LNCAP (cell line): ENCODE data around the gene DDX10.
A peak's percentile ranks its signal among the peaks of the same experiment; 100 is the strongest.

Source experiments
- TF ChIP-seq, protein P1 (sequence below): fragments of 450-650 bp; IDR thresholded peaks from 2 replicates; pipeline ENCODE4 v1.5.1; 2017; ENCODE audit warnings: mild to moderate bottlenecking

The DDX10 gene

DNA sequence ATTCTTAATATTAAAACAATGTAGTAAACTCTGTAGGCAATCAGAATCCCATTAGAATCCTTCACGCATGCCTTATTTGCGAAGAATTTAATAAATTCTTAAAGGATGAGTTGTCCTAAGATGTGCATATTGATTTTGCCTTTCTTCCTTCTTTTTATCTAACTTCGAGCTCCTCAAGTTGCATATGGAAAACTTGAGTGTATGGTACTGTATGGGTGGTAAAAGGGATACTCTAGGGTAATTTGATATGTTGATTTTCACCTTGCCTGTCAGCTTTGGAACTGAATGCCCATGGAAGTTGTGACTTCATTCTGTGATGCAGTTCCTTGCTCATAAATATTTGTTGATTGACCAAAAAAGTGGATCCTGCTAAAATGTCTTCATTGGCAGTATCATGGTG is 193.8 kb downstream of the DDX10 start:
- TF ChIP-seq, protein P1, sequence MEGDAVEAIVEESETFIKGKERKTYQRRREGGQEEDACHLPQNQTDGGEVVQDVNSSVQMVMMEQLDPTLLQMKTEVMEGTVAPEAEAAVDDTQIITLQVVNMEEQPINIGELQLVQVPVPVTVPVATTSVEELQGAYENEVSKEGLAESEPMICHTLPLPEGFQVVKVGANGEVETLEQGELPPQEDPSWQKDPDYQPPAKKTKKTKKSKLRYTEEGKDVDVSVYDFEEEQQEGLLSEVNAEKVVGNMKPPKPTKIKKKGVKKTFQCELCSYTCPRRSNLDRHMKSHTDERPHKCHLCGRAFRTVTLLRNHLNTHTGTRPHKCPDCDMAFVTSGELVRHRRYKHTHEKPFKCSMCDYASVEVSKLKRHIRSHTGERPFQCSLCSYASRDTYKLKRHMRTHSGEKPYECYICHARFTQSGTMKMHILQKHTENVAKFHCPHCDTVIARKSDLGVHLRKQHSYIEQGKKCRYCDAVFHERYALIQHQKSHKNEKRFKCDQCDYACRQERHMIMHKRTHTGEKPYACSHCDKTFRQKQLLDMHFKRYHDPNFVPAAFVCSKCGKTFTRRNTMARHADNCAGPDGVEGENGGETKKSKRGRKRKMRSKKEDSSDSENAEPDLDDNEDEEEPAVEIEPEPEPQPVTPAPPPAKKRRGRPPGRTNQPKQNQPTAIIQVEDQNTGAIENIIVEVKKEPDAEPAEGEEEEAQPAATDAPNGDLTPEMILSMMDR, result no peak

DNA sequence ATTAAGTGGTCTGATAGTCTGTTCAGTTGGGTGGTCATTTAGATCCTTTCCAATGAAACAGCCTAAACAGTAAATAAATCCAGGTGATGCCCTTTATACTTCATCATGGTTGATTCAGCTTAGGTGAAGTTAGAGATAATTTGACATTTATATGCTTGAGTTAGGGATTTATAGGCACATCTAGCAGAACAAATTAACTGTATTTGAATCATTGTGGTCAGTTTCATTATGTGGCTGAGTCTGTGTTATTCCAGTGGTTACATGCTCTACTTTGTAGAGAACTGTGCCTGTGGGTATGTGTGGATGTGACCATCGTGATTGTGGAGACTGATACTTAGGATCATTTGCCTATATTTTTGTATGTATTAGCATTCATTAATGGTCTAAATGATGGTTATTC is 194.6 kb downstream of the DDX10 start:
- TF ChIP-seq, protein P1, result no peak

DNA sequence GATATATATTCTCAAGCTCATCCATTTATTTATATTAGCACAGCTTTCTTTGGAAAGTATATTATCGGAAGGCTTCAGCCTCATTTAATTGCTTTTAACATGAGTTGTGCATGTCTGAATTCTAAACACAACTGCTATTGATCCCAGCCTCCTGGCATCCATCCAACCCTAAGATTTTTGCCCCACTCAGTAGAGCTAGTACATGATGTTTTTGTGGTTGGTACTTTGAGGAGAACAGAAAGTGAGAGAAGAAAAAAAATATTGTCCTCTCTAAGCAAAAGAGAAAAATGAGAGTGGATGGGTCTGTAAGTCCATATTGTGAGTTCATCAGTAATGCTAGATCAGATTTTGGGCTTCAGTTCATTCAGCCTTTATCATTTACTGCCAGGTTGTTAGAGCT is 198.7 kb downstream of the DDX10 start:
- TF ChIP-seq, protein P1, result no peak

DNA sequence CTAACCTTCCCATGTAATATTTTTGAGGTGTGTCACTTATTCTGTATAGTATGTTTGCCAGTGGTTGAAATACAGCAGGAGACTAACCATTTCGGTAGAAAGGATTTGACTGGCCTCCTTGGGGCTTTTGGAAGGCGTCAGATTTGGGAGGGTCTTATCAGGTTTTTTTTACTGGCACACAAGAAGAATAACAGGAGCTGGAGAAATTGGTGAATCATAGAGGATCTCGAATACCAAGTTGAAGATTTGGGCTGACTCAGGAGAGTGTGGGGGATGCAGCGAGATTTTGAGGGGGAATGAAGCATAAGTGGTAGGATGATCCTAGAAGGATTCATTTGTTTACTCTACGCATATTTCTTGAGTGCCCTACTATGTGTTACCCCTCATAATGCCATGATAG is 200.5 kb downstream of the DDX10 start:
- TF ChIP-seq, protein P1, result no peak

DNA sequence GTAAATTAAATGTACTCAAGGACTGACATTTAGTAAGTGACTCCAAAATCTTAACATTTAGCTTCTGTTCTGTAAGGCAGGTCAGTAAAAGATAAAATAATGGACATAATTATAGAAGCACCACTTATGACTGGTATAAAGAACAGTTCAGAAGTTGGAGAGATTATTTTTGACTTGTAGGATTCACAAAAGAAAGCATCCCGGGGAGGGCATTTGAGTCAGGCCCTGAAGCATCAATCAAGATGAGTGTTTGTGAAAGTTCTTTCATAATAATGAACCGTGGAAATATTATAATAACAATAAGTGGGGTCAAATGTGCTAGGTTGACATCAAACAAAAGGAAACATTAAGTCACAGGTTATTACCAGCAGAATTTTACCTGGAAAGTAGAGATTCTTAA is 201.9 kb downstream of the DDX10 start:
- TF ChIP-seq, protein P1, result no peak

DNA sequence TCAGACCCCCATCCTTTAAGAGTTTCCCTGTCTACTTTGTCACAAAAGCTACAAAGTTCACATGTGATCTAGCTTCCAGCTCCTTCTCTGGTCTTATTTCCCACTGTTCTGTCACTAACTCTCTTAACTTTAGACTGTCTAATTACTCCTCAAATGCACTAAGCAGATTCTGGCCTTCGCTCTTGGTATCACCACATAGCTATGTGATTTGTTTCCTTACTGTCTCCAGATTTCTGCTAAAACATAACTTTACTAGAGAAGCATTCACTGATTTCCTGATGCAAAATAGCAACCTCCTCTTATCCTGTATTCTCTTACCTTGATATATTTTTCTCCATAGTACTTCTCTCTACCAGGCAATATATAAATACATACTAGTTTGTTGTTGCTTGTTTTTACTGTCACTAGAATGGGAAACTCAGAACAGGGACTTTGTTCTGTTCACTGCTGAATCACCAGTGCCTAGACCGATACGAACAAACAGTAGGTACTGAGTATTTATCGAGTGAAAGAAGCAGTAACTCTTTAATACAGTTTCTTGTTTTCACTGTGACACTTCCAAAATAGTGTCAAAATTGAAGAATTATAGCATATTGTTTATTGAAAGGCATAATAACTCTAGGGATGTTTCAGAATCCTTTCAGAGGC is 205.6 kb downstream of the DDX10 start:
- TF ChIP-seq, protein P1, result no peak

DNA sequence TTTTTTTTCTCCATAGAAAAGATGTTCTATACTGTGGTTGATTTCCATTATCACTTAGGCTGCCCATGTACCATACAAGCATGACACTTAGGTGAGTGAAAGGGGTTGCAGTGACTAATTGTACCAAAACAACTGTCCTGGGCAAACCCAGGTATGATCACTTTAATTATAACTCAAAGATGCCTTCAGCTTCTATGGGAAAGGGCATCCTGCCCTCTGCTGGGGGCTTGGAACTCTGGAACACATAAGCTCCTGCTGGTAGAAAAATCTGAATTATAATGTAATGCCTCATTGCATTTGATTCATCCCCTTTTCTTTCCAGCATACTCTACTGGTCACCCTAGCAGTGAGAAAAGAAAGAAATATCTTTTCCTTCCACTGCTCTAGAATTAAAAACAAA is 206.3 kb downstream of the DDX10 start:
- TF ChIP-seq, protein P1, result peak; percentile 64

DNA sequence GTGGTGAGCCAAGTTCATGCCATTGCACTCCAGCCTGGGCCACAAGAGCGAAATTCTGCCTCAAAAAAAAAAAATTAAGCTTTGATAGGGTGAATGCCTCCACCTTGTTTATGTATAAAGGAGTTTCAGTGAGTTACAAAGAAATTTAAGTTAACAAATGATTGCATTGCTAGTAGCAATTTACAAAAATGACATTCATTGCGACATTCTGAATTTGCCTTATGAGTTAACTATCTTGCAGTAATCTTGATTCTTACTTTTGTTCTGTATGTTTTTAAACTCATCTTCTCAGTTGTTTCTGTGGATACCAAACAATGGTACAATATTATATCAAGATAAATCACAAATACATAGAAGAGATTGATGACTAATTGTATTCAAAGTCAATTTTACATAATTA is 207.0 kb downstream of the DDX10 start:
- TF ChIP-seq, protein P1, result no peak
